ENCODE results near the gene DLX3. TPM values are rescaled to one million over a fixed set of nuclear protein-coding genes. Genes with fewer than 3 reads are reported as not detected.

The DLX3 gene
- total RNA-seq, 1 experiment from 2014 or later = not detected

GRCh38 chr17:49973271-49973615 lies 21.8 kb downstream of the DLX3 start:
- DNase-seq (ENCODE audit: low spot score) = no peak

GRCh38 chr17:49972486-49973270 lies 22.3 kb downstream of the DLX3 start:
- no peak for DNase-seq (ENCODE audit: low spot score)

- no peak for DNase-seq (ENCODE audit: low spot score)
Measured at GRCh38 chr17:49971848-49972485, 23.1 kb downstream of the DLX3 start.

- DNase-seq (ENCODE audit: low spot score) = no peak
Measured at GRCh38 chr17:49971199-49971847, 23.7 kb downstream of the DLX3 start.

DNA sequence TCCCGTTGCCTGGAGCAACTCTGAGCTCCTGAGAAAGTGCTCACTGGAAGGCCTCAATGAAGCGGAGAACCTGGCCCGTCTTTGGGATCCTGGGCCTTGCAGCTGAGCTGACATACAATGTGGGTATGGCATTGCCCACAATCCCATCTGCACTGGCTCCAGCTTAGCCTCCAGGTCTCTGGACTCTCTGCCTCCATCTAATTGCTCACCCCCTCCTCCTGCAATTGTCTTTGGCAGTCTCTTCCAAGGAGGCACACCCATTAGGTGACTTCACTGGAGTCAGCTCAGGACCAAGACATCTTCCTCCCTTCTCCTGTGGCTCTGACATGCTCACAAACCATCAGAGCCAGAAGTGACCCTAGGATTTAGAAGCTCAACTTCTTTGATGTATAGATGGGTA lies 24.5 kb downstream of the DLX3 start:
- DNase-seq (ENCODE audit: low spot score) = no peak

- no peak for DNase-seq (ENCODE audit: low spot score)
Measured at GRCh38 chr17:49969795-49970389, 25.1 kb downstream of the DLX3 start.

DNA sequence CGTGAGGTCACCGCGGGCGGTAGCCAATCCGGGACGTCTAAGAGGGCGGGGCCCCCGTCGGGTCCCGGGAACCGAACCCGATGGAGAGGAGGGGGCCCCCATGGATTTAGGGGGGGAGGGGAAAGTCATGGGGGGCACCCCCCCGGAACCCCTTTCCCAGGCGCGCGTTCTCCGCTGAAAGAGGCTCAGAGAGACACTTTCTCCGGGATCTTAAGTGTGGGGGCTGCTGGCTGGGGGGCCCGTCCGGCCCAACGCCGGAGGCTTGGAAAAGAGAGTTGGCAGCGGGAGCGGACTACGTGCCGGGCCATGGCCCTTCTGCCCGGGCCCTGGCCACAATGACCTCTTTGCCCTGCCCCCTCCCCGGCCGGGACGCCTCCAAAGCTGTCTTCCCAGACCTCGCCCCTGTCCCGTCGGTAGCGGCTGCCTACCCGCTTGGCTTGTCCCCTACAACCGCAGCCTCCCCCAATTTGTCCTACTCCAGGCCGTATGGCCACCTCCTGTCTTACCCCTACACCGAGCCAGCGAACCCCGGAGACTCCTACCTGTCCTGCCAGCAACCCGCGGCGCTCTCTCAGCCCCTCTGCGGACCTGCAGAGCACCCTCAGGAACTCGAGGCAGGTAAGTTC lies 25.8 kb downstream of the DLX3 start, which contains the start of gene DLX4:
Gene DLX4 (plus strand): TSS at position 57 of the 626 bp plus-strand sequence. CDS start 279 bp downstream, at position 336.
- no peak for DNase-seq (ENCODE audit: low spot score)

GRCh38 chr17:49968405-49969133 lies 26.5 kb downstream of the DLX3 start:
- peak; percentile 78 for DNase-seq (ENCODE audit: low spot score)

DNA sequence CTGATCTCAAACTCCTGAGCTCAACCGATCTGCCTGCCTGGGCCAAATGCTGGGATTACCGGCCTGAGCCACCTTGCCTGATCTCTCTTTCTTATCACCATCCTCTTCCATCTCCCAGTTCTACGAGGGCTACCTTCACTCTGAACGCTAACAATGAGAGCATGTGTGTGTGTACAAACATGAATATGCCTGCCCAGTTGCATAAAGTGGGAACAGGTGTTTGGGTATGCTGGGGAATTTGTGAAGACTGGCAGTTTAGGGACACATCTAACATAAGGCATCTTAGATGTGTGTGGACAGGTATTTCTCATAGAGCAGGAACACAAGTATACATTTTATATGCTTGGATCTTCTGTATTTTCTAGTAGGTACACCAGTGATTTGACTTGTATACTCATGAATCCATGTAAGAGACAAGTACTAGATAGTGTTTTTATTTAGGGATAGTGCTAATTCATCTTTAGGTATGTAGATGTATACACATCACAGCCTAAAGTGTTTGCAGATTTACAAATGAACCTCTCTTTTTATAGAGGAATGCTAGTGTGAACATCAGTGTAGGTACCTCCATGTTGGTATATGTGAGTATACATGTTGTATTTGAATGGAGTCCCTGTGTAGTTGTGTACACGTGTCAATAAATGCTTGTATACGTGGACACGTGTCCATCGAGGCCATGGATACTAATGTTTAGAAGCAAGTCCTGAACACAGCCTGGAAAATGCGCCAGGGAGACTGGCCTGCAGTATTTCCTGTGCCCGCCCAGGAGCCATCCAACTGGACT lies 27.2 kb downstream of the DLX3 start:
- DNase-seq (ENCODE audit: low spot score) = peak; percentile 25

GRCh38 chr17:49967205-49967604 lies 27.8 kb downstream of the DLX3 start:
- no peak for DNase-seq (ENCODE audit: low spot score)

DNA sequence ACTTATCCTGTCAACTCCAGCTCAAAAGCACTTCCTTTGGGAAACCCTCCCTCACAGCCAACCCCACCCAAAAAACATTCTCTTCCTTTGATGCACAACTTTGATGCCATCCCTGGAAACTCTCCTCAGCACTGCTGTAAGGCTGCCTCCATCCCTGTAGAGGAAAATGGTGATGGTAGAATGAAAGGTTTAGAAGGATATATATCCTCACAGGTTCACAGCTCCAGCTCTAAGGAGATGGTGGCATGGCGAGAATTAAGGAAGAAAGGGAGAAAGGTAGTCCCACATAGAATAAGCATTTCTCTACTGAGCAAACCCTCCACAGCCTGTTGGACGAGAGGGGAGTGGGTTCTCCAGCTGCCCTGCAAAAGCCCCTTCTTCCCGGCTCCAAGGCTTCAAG lies 28.3 kb downstream of the DLX3 start:
- no peak for DNase-seq (ENCODE audit: low spot score)

- no peak for DNase-seq (ENCODE audit: low spot score)
Measured at GRCh38 chr17:49965524-49965909, 29.5 kb downstream of the DLX3 start.

DNA sequence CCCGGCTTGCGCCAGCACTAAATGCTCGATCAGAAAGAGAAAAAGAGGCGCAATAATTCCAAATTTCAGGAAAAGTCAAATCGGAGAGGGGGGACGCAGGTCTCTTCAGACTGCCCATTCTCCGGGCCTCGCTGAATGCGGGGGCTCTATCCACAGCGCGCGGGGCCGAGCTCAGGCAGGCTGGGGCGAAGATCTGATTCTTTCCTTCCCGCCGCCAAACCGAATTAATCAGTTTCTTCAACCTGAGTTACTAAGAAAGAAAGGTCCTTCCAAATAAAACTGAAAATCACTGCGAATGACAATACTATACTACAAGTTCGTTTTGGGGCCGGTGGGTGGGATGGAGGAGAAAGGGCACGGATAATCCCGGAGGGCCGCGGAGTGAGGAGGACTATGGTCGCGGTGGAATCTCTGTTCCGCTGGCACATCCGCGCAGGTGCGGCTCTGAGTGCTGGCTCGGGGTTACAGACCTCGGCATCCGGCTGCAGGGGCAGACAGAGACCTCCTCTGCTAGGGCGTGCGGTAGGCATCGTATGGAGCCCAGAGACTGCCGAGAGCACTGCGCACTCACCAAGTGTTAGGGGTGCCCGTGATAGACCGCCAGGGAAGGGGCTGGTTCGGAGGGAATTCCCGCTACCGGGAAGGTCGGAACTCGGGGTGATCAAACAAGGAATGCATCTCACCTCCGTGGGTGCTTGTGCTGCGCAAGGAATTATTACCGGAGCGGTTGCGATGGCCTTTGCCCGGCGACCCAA lies 30.1 kb downstream of the DLX3 start:
- no peak for DNase-seq (ENCODE audit: low spot score)

DNA sequence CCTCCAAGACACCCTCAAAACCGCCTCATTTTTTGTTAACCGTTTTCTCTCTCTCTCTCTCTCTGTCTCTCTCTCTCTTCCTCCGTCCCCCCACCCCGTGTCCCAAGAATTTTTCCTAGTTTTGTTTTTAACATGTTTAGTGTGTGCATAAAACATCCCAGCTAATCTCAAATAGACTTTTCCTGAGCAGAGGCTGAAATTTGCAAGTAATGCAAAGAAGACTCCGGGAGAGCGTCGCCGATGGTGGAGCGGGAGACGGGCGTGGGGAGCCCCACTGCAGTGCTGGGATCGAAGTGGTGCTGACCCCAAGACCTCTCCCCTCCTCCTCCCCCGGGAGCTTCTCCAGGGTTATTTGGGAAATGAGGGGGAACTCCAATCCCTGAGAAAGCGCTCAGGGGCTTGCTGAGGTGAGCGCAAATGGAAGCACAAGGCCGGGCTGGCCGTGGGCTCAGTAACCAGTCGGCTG lies 30.7 kb downstream of the DLX3 start:
- DNase-seq (ENCODE audit: low spot score) = no peak

- no peak for DNase-seq (ENCODE audit: low spot score)
Measured at GRCh38 chr17:49963626-49964302, 31.3 kb downstream of the DLX3 start.

- DNase-seq (ENCODE audit: low spot score) = no peak
Measured at GRCh38 chr17:49963309-49963625, 31.8 kb downstream of the DLX3 start.

- no peak for DNase-seq (ENCODE audit: low spot score)
Measured at GRCh38 chr17:49962599-49963308, 32.3 kb downstream of the DLX3 start.

GRCh38 chr17:49959183-49959935 lies 35.7 kb downstream of the DLX3 start:
- DNase-seq (ENCODE audit: low spot score) = peak; percentile 39

Measured in HT-29 (cell line).